Prostate gland (tissue), 2 donors: Measurements from ENCODE around the gene AKR1D1.

Experiments
- POLR2AphosphoS5 ChIP-seq: sonication (generic); formaldehyde crosslinking; IDR thresholded peaks from one replicate; pipeline ENCODE4 v1.6.1; 2017; ENCODE audit warnings: antibody characterized with exemption
- TF ChIP-seq, protein P1 (sequence below), 4 experiments: fragments of 200-600 bp in 2 of 4; fragments of 450-650 bp in 2 of 4; sonication (generic) in 2 of 4; IDR thresholded peaks; 1 replicate in 3 of 4; 2 replicates in 1 of 4; pipeline ENCODE4 v1.5.1; 2016 to 2019; ENCODE audit warnings: antibody characterized with exemption in 4 of 4, mild to moderate bottlenecking in 2 of 4, moderate library complexity in 2 of 4

DNA sequence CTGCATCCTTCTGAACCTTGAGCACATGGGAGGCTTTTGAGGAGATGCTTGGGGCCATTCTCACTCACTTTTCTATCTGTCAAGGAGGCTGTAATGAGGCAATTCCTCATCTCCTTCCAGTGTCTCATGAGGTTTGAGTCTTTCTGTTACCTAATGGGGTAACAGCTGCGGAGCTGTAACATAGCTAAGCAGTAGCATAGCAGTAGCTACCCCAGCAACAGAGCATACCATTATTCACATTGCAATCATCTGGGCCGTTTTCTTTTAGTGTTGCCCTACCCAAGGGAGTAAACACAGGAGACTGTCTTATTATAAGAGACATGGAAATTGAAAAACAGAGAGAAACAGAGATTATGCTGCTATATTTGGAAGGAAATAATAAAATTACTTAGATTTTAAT is 68.7 kb downstream of the AKR1D1 start:
- TF ChIP-seq, protein P1, sequence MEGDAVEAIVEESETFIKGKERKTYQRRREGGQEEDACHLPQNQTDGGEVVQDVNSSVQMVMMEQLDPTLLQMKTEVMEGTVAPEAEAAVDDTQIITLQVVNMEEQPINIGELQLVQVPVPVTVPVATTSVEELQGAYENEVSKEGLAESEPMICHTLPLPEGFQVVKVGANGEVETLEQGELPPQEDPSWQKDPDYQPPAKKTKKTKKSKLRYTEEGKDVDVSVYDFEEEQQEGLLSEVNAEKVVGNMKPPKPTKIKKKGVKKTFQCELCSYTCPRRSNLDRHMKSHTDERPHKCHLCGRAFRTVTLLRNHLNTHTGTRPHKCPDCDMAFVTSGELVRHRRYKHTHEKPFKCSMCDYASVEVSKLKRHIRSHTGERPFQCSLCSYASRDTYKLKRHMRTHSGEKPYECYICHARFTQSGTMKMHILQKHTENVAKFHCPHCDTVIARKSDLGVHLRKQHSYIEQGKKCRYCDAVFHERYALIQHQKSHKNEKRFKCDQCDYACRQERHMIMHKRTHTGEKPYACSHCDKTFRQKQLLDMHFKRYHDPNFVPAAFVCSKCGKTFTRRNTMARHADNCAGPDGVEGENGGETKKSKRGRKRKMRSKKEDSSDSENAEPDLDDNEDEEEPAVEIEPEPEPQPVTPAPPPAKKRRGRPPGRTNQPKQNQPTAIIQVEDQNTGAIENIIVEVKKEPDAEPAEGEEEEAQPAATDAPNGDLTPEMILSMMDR (IDR thresholded peaks at IDR 0.05) = no peak
- TF ChIP-seq POLR2AphosphoS5 = no peak
